ENCODE measurements around the gene FARS2.
A peak's percentile ranks its signal among the peaks of the same experiment; 100 is the strongest.

FARS2 gene

GRCh38 chr6:5438922-5439584 is 177.7 kb downstream of the FARS2 start:
- no peak for DNase-seq (ENCODE audit: low read depth)
- H3K4me3 ChIP-seq (ENCODE audit: low read length): no peak overlapping the region

GRCh38 chr6:5439749-5440148 is 178.4 kb downstream of the FARS2 start:
- Histone ChIP-seq H3K9me3 (ENCODE audit: control insufficient read depth, low read length) (no peaks in the 10 kb centered on the region), H3K4me1 (ENCODE audit: control insufficient read depth, insufficient read depth, low read length) (peaks cover 10% of the 10 kb centered on the region), H3K4me3 (ENCODE audit: low read length) (no peak overlapping the region), H3K36me3 (ENCODE audit: control insufficient read depth, insufficient read depth, low read length, severe bottlenecking) (no peaks in the 10 kb centered on the region), H3K27me3 (replicated peaks; ENCODE audit: control insufficient read depth, insufficient read depth, low read length) (no peaks in the 10 kb centered on the region), H3K9ac (ENCODE audit: low read length) (no peak overlapping the region)
- DNase-seq (ENCODE audit: low read depth): no peak

More at GRCh38 chr6:5438922-5439584, 177.7 kb downstream of the FARS2 start:
- Histone ChIP-seq H3K27me3 (replicated peaks; ENCODE audit: control insufficient read depth, insufficient read depth, low read length) (no peaks in the 10 kb centered on the region), H3K9me3 (ENCODE audit: control insufficient read depth, low read length) (no peaks in the 10 kb centered on the region), H3K9ac (ENCODE audit: low read length) (no peak overlapping the region), H3K36me3 (ENCODE audit: control insufficient read depth, insufficient read depth, low read length, severe bottlenecking) (no peaks in the 10 kb centered on the region), H3K4me1 (ENCODE audit: control insufficient read depth, insufficient read depth, low read length) (peaks cover 10% of the 10 kb centered on the region)

GRCh38 chr6:5442319-5442718 is 181.0 kb downstream of the FARS2 start:
- H3K27me3 ChIP-seq (replicated peaks; ENCODE audit: control insufficient read depth, insufficient read depth, low read length): no peaks in the 10 kb centered on the region
- H3K36me3 ChIP-seq (ENCODE audit: control insufficient read depth, insufficient read depth, low read length, severe bottlenecking): no peaks in the 10 kb centered on the region
- peaks cover 3% of the 10 kb centered on the region for H3K4me1 ChIP-seq (ENCODE audit: control insufficient read depth, insufficient read depth, low read length)
- no peak overlapping the region for H3K4me3 ChIP-seq (ENCODE audit: low read length)
- DNase-seq (ENCODE audit: low read depth): no peak
- H3K9ac ChIP-seq (ENCODE audit: low read length): no peak overlapping the region
- no peaks in the 10 kb centered on the region for H3K9me3 ChIP-seq (ENCODE audit: control insufficient read depth, low read length)

GRCh38 chr6:5442916-5443315 is 181.6 kb downstream of the FARS2 start:
- no peaks in the 10 kb centered on the region for H3K27me3 ChIP-seq (replicated peaks; ENCODE audit: control insufficient read depth, insufficient read depth, low read length)
- no peaks in the 10 kb centered on the region for H3K36me3 ChIP-seq (ENCODE audit: control insufficient read depth, insufficient read depth, low read length, severe bottlenecking)
- no peak overlapping the region for H3K4me3 ChIP-seq (ENCODE audit: low read length)
- peaks cover 3% of the 10 kb centered on the region for H3K4me1 ChIP-seq (ENCODE audit: control insufficient read depth, insufficient read depth, low read length)
- no peaks in the 10 kb centered on the region for H3K9me3 ChIP-seq (ENCODE audit: control insufficient read depth, low read length)
- no peak for DNase-seq (ENCODE audit: low read depth)
- no peak overlapping the region for H3K9ac ChIP-seq (ENCODE audit: low read length)

- Histone ChIP-seq H3K9ac (ENCODE audit: low read length) (no peak overlapping the region), H3K27me3 (replicated peaks; ENCODE audit: control insufficient read depth, insufficient read depth, low read length) (no peaks in the 10 kb centered on the region), H3K4me1 (ENCODE audit: control insufficient read depth, insufficient read depth, low read length) (peaks cover 3% of the 10 kb centered on the region), H3K9me3 (ENCODE audit: control insufficient read depth, low read length) (no peaks in the 10 kb centered on the region), H3K4me3 (ENCODE audit: low read length) (no peak overlapping the region), H3K36me3 (ENCODE audit: control insufficient read depth, insufficient read depth, low read length, severe bottlenecking) (no peaks in the 10 kb centered on the region)
- no peak for DNase-seq (ENCODE audit: low read depth)
Measured at GRCh38 chr6:5443491-5443890, 182.2 kb downstream of the FARS2 start.

GRCh38 chr6:5446362-5447075 is 185.2 kb downstream of the FARS2 start:
- H3K36me3 ChIP-seq (ENCODE audit: control insufficient read depth, insufficient read depth, low read length, severe bottlenecking): no peaks in the 10 kb centered on the region
- no peak overlapping the region for H3K4me3 ChIP-seq (ENCODE audit: low read length)
- no peak for DNase-seq (ENCODE audit: low read depth)
- H3K9ac ChIP-seq (ENCODE audit: low read length): no peak overlapping the region
- no peaks in the 10 kb centered on the region for H3K9me3 ChIP-seq (ENCODE audit: control insufficient read depth, low read length)
- no peaks in the 10 kb centered on the region for H3K27me3 ChIP-seq (replicated peaks; ENCODE audit: control insufficient read depth, insufficient read depth, low read length)
- peaks cover 3% of the 10 kb centered on the region for H3K4me1 ChIP-seq (ENCODE audit: control insufficient read depth, insufficient read depth, low read length)

- Histone ChIP-seq H3K36me3 (ENCODE audit: control insufficient read depth, insufficient read depth, low read length, severe bottlenecking) (peaks cover 3% of the 10 kb centered on the region), H3K4me3 (ENCODE audit: low read length) (no peak overlapping the region), H3K27me3 (replicated peaks; ENCODE audit: control insufficient read depth, insufficient read depth, low read length) (no peaks in the 10 kb centered on the region), H3K4me1 (ENCODE audit: control insufficient read depth, insufficient read depth, low read length) (no peaks in the 10 kb centered on the region), H3K9ac (ENCODE audit: low read length) (no peak overlapping the region), H3K9me3 (ENCODE audit: control insufficient read depth, low read length) (no peaks in the 10 kb centered on the region)
- DNase-seq (ENCODE audit: low read depth): no peak
Measured at GRCh38 chr6:5447921-5448320, 186.6 kb downstream of the FARS2 start.

- no peaks in the 10 kb centered on the region for H3K9me3 ChIP-seq (ENCODE audit: control insufficient read depth, low read length)
- peaks cover 3% of the 10 kb centered on the region for H3K36me3 ChIP-seq (ENCODE audit: control insufficient read depth, insufficient read depth, low read length, severe bottlenecking)
- no peak for DNase-seq (ENCODE audit: low read depth)
- H3K4me1 ChIP-seq (ENCODE audit: control insufficient read depth, insufficient read depth, low read length): peaks cover 5% of the 10 kb centered on the region
- no peak overlapping the region for H3K9ac ChIP-seq (ENCODE audit: low read length)
- no peak overlapping the region for H3K4me3 ChIP-seq (ENCODE audit: low read length)
- no peaks in the 10 kb centered on the region for H3K27me3 ChIP-seq (replicated peaks; ENCODE audit: control insufficient read depth, insufficient read depth, low read length)
Measured at GRCh38 chr6:5450073-5450472, 188.8 kb downstream of the FARS2 start.

GRCh38 chr6:5453546-5453945 is 192.2 kb downstream of the FARS2 start:
- Histone ChIP-seq H3K9me3 (ENCODE audit: control insufficient read depth, low read length) (no peaks in the 10 kb centered on the region), H3K9ac (ENCODE audit: low read length) (no peak overlapping the region), H3K27me3 (replicated peaks; ENCODE audit: control insufficient read depth, insufficient read depth, low read length) (no peaks in the 10 kb centered on the region), H3K4me1 (ENCODE audit: control insufficient read depth, insufficient read depth, low read length) (peaks cover 31% of the 10 kb centered on the region), H3K36me3 (ENCODE audit: control insufficient read depth, insufficient read depth, low read length, severe bottlenecking) (peaks cover 3% of the 10 kb centered on the region), H3K4me3 (ENCODE audit: low read length) (no peak overlapping the region)
- DNase-seq (ENCODE audit: low read depth): no peak

GRCh38 chr6:5455142-5455541 is 193.8 kb downstream of the FARS2 start:
- H3K27me3 ChIP-seq (replicated peaks; ENCODE audit: control insufficient read depth, insufficient read depth, low read length): no peaks in the 10 kb centered on the region
- peak overlapping the region; percentile 33 for H3K4me3 ChIP-seq (ENCODE audit: low read length)
- H3K4me1 ChIP-seq (ENCODE audit: control insufficient read depth, insufficient read depth, low read length): peaks cover 31% of the 10 kb centered on the region
- peak overlapping the region; percentile 28 for H3K9ac ChIP-seq (ENCODE audit: low read length)
- H3K9me3 ChIP-seq (ENCODE audit: control insufficient read depth, low read length): no peaks in the 10 kb centered on the region
- peaks cover 3% of the 10 kb centered on the region for H3K36me3 ChIP-seq (ENCODE audit: control insufficient read depth, insufficient read depth, low read length, severe bottlenecking)
- DNase-seq (ENCODE audit: low read depth): no peak

GRCh38 chr6:5457041-5457440 is 195.7 kb downstream of the FARS2 start:
- no peaks in the 10 kb centered on the region for H3K9me3 ChIP-seq (ENCODE audit: control insufficient read depth, low read length)
- H3K9ac ChIP-seq (ENCODE audit: low read length): no peak overlapping the region
- DNase-seq (ENCODE audit: low read depth): no peak
- peaks cover 31% of the 10 kb centered on the region for H3K4me1 ChIP-seq (ENCODE audit: control insufficient read depth, insufficient read depth, low read length)
- H3K4me3 ChIP-seq (ENCODE audit: low read length): peak overlapping the region; percentile 60
- no peaks in the 10 kb centered on the region for H3K27me3 ChIP-seq (replicated peaks; ENCODE audit: control insufficient read depth, insufficient read depth, low read length)
- peaks cover 3% of the 10 kb centered on the region for H3K36me3 ChIP-seq (ENCODE audit: control insufficient read depth, insufficient read depth, low read length, severe bottlenecking)
